Glomerular visceral epithelial cell (primary cell): Measurements from ENCODE around the gene MMP12.
"Not testable (repeated sequence)": the region's sequence is repeated elsewhere in the genome, so short reads cannot be mapped to it uniquely, and the experiment has no call there.

ENCODE experiments used
- DNase-seq: peaks from one replicate; pipeline ENCODE4 v3.0.0-alpha.2; 2016; ENCODE audit errors: extremely low spot score

MMP12 gene

GRCh38 chr11:102874852-102875251 is at the start of gene MMP12:
MMP12 (minus strand) TSS chr11:102874982; CDS start chr11:102874937, 45 bp downstream.
- DNase-seq: no peak

GRCh38 chr11:102921587-102922220 is 46.9 kb upstream of the MMP12 start:
- DNase-seq: no peak

GRCh38 chr11:102920118-102920684 is 45.4 kb upstream of the MMP12 start:
- DNase-seq: no peak

- no peak for DNase-seq
Observed at GRCh38 chr11:102915044-102915375, 40.2 kb upstream of the MMP12 start.

- peak; percentile 49 for DNase-seq
Observed at GRCh38 chr11:102914238-102915043, 39.7 kb upstream of the MMP12 start.

- DNase-seq: no peak
Observed at GRCh38 chr11:102912482-102912830, 37.7 kb upstream of the MMP12 start.

GRCh38 chr11:102911758-102912481 is 37.1 kb upstream of the MMP12 start:
- no peak for DNase-seq

GRCh38 chr11:102905848-102906247 is 31.1 kb upstream of the MMP12 start:
- not testable (repeated sequence) for DNase-seq

GRCh38 chr11:102903895-102904294 is 29.1 kb upstream of the MMP12 start:
- not testable (repeated sequence) for DNase-seq

- DNase-seq: no peak
Observed at GRCh38 chr11:102900346-102900745, 25.6 kb upstream of the MMP12 start.

- no peak for DNase-seq
Observed at GRCh38 chr11:102891736-102892135, 17.0 kb upstream of the MMP12 start.

GRCh38 chr11:102886999-102887398 is 12.2 kb upstream of the MMP12 start:
- DNase-seq: peak; percentile 30

- no peak for DNase-seq
Observed at GRCh38 chr11:102883141-102883540, 8.4 kb upstream of the MMP12 start.

GRCh38 chr11:102882389-102883024 is 7.7 kb upstream of the MMP12 start:
- DNase-seq: peak; percentile 4

- no peak for DNase-seq
Observed at GRCh38 chr11:102879801-102880200, 5.0 kb upstream of the MMP12 start.

GRCh38 chr11:102878595-102878994 is 3.8 kb upstream of the MMP12 start:
- no peak for DNase-seq

- DNase-seq: not testable (repeated sequence)
Observed at GRCh38 chr11:102869354-102869964, 5.3 kb downstream of the MMP12 start.

GRCh38 chr11:102868339-102868738 is 6.4 kb downstream of the MMP12 start:
- no peak for DNase-seq

- DNase-seq: no peak
Observed at GRCh38 chr11:102864724-102865123, 10.1 kb downstream of the MMP12 start.

GRCh38 chr11:102853956-102854355 is 20.8 kb downstream of the MMP12 start:
- no peak for DNase-seq

GRCh38 chr11:102853055-102853454 is 21.7 kb downstream of the MMP12 start:
- DNase-seq: no peak
